Right cardiac atrium (tissue), 5 donors: ENCODE measurements around the gene CCDC60. TPM values are rescaled to one million over a fixed set of nuclear protein-coding genes. Genes with fewer than 3 reads are reported as not detected.
A peak's percentile ranks its signal among the peaks of the same experiment; 100 is the strongest.

Experiments used
- ATAC-seq, 2 donors: fragments of 200-7000 bp; cut with Tn5 transposase; one replicate each; pipeline versions ENCODE4 v1.8.0 to v1.9.1; 2020; ENCODE audit warnings: moderate library complexity in 2 of 2, mild to moderate bottlenecking in 1 of 2
- DNase-seq, 3 donors: peaks; one replicate each; pipeline ENCODE4 v3.0.0-alpha.2; 2020
- H3K27ac ChIP-seq: one replicate; pipeline ENCODE4 v1.5.1; 2013; ENCODE audit warnings: mild to moderate bottlenecking, low read length, control low read depth, moderate library complexity
- H3K27me3 ChIP-seq: one replicate; pipeline ENCODE4 v1.6.1; 2013; ENCODE audit not compliant: control insufficient read depth, insufficient read depth
- H3K4me1 ChIP-seq: one replicate; pipeline ENCODE4 v1.6.1; 2013; ENCODE audit warnings: low read length; ENCODE audit not compliant: control insufficient read depth, insufficient read depth
- H3K4me3 ChIP-seq: one replicate; pipeline ENCODE4 v1.5.1; 2013; ENCODE audit warnings: low read length, control low read depth
- H3K9me3 ChIP-seq: one replicate; pipeline ENCODE4 v1.6.1; 2013; ENCODE audit warnings: low read length; ENCODE audit not compliant: control insufficient read depth
- WGBS: extraction: QIAGEN DNeasy Blood & Tissue Kit; methylation state at CpG from one replicate; pipeline ENCODE4 v1.1.7; 2013; 5-methylcytosine and 5-hydroxymethylcytosine counted together
- intact Hi-C, 4 donors: fragments of 100-400 bp; cut with DNase I; formaldehyde crosslinking; loops; one replicate each; pipeline versions ENCODE4 v1.11.0 to v1.14.0; 2022 to 2023
- polyA plus RNA-seq: library from polyadenylated mRNA; stranded (reverse); fragments of 200-250 nt; gene quantifications from one replicate; pipeline ENCODE4 v1.2.3, GENCODE V29; 2013
- total RNA-seq, 4 donors: library from RNA; stranded (reverse); fragmentation: NEBNext Ultra II Directional; extraction: Animal tissue kit (Norgen Biotek cat#: 25700); gene quantifications; one replicate each; pipeline ENCODE4 v1.2.1, GENCODE V29; 2021
- donor health status: healthy with polysubstance abuse.
- donor health status: DM: no; HTN: yes; CAD: no.
- donor health status: DM: no; HTN: no; CAD: no.
- donor health status: DM: no; HTN: yes; CAD: no; lungs with severe emphysema.
- donor health status: DM: yes; HTN: yes; CAD: no.

The CCDC60 gene
- total and polyA plus RNA-seq, 5 donors = 0.07 to 0.20 (median 0.14) TPM

DNA sequence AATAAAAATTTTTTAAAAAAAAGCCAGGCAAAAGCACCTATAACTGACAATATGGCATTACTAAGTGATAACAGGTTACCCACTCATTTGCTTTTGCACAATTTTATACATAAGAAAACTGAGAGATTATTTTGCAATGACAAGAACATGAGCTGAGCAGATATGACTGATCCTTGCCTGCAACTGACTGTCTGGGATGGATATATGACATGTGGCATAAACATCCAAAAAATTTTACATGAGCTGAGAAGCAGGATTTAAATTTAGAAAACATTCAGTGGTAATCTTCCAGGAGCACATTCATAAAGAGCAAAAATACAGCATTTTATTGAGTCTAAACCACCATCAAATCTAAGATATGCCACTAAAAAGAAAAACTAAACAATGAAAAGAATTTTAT lies 133.8 kb downstream of the CCDC60 start:
- Histone ChIP-seq H3K27ac (no peak overlapping the region), H3K27me3 (no peaks in the 10 kb centered on the region), H3K4me3 (no peak overlapping the region), H3K9me3 (no peaks in the 10 kb centered on the region), H3K4me1 (no peaks in the 10 kb centered on the region)
- intact Hi-C loops = no loop called here
- ATAC-seq = no peak
- DNase-seq = no peak

- Histone ChIP-seq H3K4me3 (no peak overlapping the region), H3K4me1 (no peaks in the 10 kb centered on the region), H3K9me3 (no peaks in the 10 kb centered on the region), H3K27ac (no peak overlapping the region), H3K27me3 (no peaks in the 10 kb centered on the region)
- no peak for DNase-seq
- no peak for ATAC-seq
- WGBS = 84% methylated on average over 4 of the region's 4 CpGs
- intact Hi-C loops = no loop called here
These were observed 141.1 kb downstream of the CCDC60 start for GRCh38 chr12:119475650-119476049.

GRCh38 chr12:119476951-119477350 lies 142.4 kb downstream of the CCDC60 start:
- no peak for ATAC-seq
- no peaks in the 10 kb centered on the region for H3K9me3 ChIP-seq
- 84% methylated on average over 3 of the region's 3 CpGs for WGBS

DNA sequence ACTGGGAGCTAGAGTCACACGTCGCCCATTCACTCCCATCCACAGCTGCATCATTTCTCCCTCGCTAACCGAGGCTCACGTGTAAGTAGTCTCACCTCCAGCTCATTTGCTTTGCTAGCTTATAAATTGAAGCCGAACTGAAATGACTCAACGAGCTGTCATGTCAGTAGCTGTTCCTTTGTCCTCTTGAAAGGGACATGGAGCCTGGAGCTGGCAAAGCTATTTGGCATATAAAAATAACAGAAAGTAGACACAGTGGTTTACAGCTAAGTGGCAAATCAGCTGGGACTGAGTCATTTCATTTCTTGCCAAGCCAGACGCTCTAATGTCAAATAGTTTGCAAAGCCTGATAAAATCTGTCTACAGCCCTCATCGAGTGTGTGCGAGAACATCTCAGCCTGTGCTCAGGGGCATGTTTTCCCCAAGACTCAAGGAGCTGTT lies 144.6 kb downstream of the CCDC60 start:
- peak; percentile 81 to 91 for ATAC-seq
- Histone ChIP-seq H3K9me3 (no peaks in the 10 kb centered on the region), H3K27me3 (no peaks in the 10 kb centered on the region), H3K4me3 (no peak overlapping the region), H3K27ac (peak overlapping the region; percentile 83), H3K4me1 (no peaks in the 10 kb centered on the region)
- DNase-seq = peak in 1 of 3 donors; percentile 19
- intact Hi-C loops = no loop called here
- 43% methylated on average over 10 of the region's 10 CpGs for WGBS

More at GRCh38 chr12:119476951-119477350, 142.4 kb downstream of the CCDC60 start:
- no peak overlapping the region for H3K4me3 ChIP-seq
- intact Hi-C loops = no loop called here
- DNase-seq = no peak
- no peaks in the 10 kb centered on the region for H3K27me3 ChIP-seq
- H3K27ac ChIP-seq = no peak overlapping the region
- no peaks in the 10 kb centered on the region for H3K4me1 ChIP-seq

DNA sequence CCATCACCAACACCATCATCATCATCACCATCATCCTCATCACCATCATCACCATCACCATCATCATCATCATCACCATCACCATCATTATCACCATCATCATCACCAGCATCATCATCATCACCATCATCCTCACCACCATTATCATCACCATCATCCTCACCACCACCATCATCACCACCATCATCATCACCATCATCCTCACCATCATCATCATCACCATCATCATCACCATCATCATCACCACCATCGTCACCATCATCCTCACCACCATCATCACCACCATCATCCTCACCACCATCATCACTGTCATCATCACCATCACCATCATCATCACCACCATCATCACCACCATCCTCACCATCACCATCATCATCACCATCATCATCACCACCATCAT lies 146.0 kb downstream of the CCDC60 start:
- Histone ChIP-seq H3K9me3 (no peaks in the 10 kb centered on the region), H3K27ac (no peak overlapping the region), H3K27me3 (no peaks in the 10 kb centered on the region), H3K4me3 (no peak overlapping the region), H3K4me1 (no peaks in the 10 kb centered on the region)
- DNase-seq (no peak), ATAC-seq (no peak)
- intact Hi-C loops = no loop called here
- 96% methylated on average over 1 of the region's 1 CpG for WGBS

DNA sequence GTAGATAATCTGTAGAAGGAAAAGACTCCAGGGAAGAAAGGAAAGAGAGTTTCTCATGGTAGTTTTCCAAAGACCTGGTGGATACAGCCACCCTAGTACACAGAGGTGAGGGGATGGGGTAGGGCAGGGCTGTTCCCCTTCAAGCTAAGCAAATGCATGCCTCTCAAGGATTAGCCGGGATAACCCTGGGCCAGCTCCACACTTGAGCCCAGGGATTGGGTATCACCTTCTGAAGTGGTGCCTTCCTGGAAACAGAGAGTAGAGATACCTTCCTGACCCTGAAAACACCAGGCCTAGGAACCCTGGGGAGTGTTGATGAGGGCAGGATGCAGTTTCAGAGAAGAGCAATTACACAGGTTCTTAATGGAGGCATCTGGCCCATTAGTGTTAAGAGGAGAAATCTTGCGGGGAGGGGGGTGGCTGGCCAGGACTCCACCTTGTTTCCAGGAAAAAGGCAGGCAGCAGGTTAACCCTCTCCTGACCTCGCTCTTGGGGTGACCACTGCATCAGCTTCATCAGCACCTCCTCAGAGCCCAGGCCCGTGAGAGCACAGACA lies 152.1 kb downstream of the CCDC60 start:
- WGBS = 41% methylated on average over 4 of the region's 4 CpGs
- no peak for ATAC-seq
- H3K27ac ChIP-seq = no peak overlapping the region
- H3K4me1 ChIP-seq = no peaks in the 10 kb centered on the region
- DNase-seq = no peak
- H3K27me3 ChIP-seq = no peaks in the 10 kb centered on the region
- no peaks in the 10 kb centered on the region for H3K9me3 ChIP-seq
- no peak overlapping the region for H3K4me3 ChIP-seq
- intact Hi-C loops = no loop called here

- DNase-seq (no peak), ATAC-seq (no peak)
- H3K27me3 ChIP-seq = no peaks in the 10 kb centered on the region
- no peaks in the 10 kb centered on the region for H3K4me1 ChIP-seq
- no peak overlapping the region for H3K27ac ChIP-seq
- H3K9me3 ChIP-seq = no peaks in the 10 kb centered on the region
- no peak overlapping the region for H3K4me3 ChIP-seq
- 89% methylated on average over 5 of the region's 5 CpGs for WGBS
- intact Hi-C loops = no loop called here
These were observed 157.3 kb downstream of the CCDC60 start for GRCh38 chr12:119491814-119492213.

DNA sequence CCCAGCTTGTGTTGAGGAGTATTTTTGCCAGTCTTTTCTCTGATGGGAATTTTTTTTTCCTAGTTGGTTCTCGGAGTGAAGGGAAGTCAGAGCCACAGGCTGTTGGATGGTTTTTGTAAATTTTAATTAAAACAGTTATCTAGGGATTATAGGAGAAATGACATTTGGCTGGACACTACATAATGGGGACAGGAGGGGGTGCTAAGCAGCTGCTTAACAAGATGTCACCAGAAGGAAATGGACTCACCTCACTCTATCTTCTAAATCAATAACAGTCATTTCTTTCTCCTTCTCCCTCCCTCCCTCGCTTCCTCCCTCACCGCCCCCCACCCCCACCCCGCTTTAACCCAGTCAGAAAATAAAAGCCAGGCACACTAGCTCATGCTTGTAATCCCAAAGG lies 165.7 kb downstream of the CCDC60 start:
- no peak for ATAC-seq
- intact Hi-C loops = no loop called here
- Histone ChIP-seq H3K9me3 (no peaks in the 10 kb centered on the region), H3K27ac (no peak overlapping the region), H3K4me1 (no peaks in the 10 kb centered on the region), H3K27me3 (no peaks in the 10 kb centered on the region), H3K4me3 (no peak overlapping the region)
- no peak for DNase-seq
- 75% methylated on average over 4 of the region's 4 CpGs for WGBS

DNA sequence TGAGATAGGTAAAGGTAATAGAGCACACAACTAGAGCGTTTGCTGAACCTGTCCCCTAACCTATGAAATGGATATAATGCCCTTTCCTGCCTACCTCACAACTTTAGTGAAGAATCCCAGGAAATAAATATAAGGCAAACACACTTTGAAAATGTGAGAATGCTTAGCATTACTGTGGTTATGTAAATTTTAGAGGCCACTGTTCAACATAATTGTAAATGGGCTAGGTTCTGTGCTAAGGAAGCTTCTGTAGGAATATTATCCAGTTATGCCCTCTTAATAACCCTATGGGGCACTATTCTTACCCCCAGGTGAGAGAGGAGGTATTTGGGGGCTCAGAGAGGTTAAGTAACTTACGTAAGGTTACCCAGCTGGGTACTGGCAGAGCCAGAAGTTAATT lies 166.5 kb downstream of the CCDC60 start:
- WGBS = 81% methylated on average over 2 of the region's 2 CpGs
- intact Hi-C loops = no loop called here
- Histone ChIP-seq H3K27ac (no peak overlapping the region), H3K4me3 (no peak overlapping the region), H3K9me3 (no peaks in the 10 kb centered on the region), H3K4me1 (no peaks in the 10 kb centered on the region), H3K27me3 (no peaks in the 10 kb centered on the region)
- DNase-seq = no peak
- no peak for ATAC-seq

DNA sequence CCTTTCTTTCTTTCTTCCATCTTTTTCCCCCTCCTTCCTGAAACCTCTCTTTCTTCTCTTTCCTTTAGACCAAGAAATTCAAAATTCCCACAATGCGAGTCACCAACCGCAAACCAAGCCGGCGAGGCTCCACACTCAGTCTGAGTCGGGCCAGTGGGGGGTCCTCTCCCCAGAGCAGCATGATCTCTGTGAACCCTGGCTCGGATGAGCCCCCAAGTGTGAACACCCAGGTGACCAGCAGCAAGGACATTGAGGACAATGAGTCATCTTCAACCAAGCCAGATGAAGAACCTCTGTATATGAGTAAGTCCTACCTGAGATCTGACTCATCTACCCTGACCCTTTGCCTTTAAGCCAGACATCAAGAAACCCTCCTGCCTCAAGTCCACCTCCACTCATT lies 170.5 kb downstream of the CCDC60 start:
- no peak for DNase-seq
- no peak for ATAC-seq
- Histone ChIP-seq H3K4me3 (no peak overlapping the region), H3K27me3 (no peaks in the 10 kb centered on the region), H3K27ac (no peak overlapping the region), H3K9me3 (no peaks in the 10 kb centered on the region), H3K4me1 (no peaks in the 10 kb centered on the region)
- WGBS = 86% methylated on average over 6 of the region's 6 CpGs
- intact Hi-C loops = no loop called here

GRCh38 chr12:119512772-119513497 lies 178.4 kb downstream of the CCDC60 start:
- 41% methylated on average over 8 of the region's 8 CpGs for WGBS
- no peak overlapping the region for H3K27ac ChIP-seq
- no peaks in the 10 kb centered on the region for H3K4me1 ChIP-seq
- no peak overlapping the region for H3K4me3 ChIP-seq
- H3K9me3 ChIP-seq = no peaks in the 10 kb centered on the region
- DNase-seq (no peak), ATAC-seq (no peak)
- no peaks in the 10 kb centered on the region for H3K27me3 ChIP-seq
- intact Hi-C loops = no loop called here
